ENCODE results near the gene DYNLRB1.
"Not testable (repeated sequence)": the region's sequence is repeated elsewhere in the genome, so short reads cannot be mapped to it uniquely, and the experiment has no call there.

DNA sequence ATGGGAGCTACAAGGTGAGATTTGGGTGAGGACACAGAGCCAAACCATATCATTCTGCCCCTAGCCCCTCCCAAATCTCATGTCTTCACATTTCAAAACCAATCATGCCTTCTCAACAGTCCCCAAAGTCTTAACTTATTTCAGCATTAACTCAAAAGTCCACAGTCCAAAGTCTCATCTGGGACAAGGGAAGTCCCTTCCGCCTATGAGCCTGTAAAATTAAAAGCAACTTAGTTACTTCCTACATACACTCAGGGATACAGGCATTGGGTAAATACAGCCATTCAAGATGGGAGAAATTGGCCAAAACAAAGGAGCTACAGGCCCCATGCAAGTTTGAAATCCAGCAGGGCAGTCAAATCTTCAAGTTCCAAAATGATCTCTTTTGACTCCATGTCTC lies 34.1 kb upstream of the DYNLRB1 start:
- TF ChIP-seq, protein P1, sequence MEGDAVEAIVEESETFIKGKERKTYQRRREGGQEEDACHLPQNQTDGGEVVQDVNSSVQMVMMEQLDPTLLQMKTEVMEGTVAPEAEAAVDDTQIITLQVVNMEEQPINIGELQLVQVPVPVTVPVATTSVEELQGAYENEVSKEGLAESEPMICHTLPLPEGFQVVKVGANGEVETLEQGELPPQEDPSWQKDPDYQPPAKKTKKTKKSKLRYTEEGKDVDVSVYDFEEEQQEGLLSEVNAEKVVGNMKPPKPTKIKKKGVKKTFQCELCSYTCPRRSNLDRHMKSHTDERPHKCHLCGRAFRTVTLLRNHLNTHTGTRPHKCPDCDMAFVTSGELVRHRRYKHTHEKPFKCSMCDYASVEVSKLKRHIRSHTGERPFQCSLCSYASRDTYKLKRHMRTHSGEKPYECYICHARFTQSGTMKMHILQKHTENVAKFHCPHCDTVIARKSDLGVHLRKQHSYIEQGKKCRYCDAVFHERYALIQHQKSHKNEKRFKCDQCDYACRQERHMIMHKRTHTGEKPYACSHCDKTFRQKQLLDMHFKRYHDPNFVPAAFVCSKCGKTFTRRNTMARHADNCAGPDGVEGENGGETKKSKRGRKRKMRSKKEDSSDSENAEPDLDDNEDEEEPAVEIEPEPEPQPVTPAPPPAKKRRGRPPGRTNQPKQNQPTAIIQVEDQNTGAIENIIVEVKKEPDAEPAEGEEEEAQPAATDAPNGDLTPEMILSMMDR (IDR thresholded peaks at IDR 0.05; ENCODE audit: low read depth, low read length, missing input control) = not testable (repeated sequence)
- peak; percentile 18 to 44 for TF ChIP-seq HNF4A (conservative IDR thresholded peaks at IDR 0.05)
- not testable (repeated sequence) for TF ChIP-seq EGR1 (IDR thresholded peaks at IDR 0.05; ENCODE audit: low read depth in 2 of 2); TAF1 (conservative IDR thresholded peaks at IDR 0.05); YY1 (IDR thresholded peaks at IDR 0.05); GABPA (IDR thresholded peaks at IDR 0.05 in 1 of 2, conservative IDR thresholded peaks at IDR 0.05 in 1 of 2); SP1 (IDR thresholded peaks at IDR 0.05); RAD21 (IDR thresholded peaks at IDR 0.05); RXRA (IDR thresholded peaks at IDR 0.05); FOXA1 (IDR thresholded peaks at IDR 0.05)
- TF ChIP-seq, protein P2, sequence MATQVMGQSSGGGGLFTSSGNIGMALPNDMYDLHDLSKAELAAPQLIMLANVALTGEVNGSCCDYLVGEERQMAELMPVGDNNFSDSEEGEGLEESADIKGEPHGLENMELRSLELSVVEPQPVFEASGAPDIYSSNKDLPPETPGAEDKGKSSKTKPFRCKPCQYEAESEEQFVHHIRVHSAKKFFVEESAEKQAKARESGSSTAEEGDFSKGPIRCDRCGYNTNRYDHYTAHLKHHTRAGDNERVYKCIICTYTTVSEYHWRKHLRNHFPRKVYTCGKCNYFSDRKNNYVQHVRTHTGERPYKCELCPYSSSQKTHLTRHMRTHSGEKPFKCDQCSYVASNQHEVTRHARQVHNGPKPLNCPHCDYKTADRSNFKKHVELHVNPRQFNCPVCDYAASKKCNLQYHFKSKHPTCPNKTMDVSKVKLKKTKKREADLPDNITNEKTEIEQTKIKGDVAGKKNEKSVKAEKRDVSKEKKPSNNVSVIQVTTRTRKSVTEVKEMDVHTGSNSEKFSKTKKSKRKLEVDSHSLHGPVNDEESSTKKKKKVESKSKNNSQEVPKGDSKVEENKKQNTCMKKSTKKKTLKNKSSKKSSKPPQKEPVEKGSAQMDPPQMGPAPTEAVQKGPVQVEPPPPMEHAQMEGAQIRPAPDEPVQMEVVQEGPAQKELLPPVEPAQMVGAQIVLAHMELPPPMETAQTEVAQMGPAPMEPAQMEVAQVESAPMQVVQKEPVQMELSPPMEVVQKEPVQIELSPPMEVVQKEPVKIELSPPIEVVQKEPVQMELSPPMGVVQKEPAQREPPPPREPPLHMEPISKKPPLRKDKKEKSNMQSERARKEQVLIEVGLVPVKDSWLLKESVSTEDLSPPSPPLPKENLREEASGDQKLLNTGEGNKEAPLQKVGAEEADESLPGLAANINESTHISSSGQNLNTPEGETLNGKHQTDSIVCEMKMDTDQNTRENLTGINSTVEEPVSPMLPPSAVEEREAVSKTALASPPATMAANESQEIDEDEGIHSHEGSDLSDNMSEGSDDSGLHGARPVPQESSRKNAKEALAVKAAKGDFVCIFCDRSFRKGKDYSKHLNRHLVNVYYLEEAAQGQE (IDR thresholded peaks at IDR 0.05) = not testable (repeated sequence)
- TF ChIP-seq, protein P3, sequence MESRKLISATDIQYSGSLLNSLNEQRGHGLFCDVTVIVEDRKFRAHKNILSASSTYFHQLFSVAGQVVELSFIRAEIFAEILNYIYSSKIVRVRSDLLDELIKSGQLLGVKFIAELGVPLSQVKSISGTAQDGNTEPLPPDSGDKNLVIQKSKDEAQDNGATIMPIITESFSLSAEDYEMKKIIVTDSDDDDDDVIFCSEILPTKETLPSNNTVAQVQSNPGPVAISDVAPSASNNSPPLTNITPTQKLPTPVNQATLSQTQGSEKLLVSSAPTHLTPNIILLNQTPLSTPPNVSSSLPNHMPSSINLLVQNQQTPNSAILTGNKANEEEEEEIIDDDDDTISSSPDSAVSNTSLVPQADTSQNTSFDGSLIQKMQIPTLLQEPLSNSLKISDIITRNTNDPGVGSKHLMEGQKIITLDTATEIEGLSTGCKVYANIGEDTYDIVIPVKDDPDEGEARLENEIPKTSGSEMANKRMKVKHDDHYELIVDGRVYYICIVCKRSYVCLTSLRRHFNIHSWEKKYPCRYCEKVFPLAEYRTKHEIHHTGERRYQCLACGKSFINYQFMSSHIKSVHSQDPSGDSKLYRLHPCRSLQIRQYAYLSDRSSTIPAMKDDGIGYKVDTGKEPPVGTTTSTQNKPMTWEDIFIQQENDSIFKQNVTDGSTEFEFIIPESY (IDR thresholded peaks at IDR 0.05) = not testable (repeated sequence)
- TF ChIP-seq, protein P4, sequence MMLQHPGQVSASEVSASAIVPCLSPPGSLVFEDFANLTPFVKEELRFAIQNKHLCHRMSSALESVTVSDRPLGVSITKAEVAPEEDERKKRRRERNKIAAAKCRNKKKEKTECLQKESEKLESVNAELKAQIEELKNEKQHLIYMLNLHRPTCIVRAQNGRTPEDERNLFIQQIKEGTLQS (IDR thresholded peaks at IDR 0.05) = not testable (repeated sequence)
- TF ChIP-seq, protein P5, sequence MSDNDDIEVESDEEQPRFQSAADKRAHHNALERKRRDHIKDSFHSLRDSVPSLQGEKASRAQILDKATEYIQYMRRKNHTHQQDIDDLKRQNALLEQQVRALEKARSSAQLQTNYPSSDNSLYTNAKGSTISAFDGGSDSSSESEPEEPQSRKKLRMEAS (IDR thresholded peaks at IDR 0.05) = not testable (repeated sequence)
